Measurements from ENCODE around the gene ADARB1.

GRCh38 chr21:45076245-45076711 is 1.9 kb downstream of the ADARB1 start:
- TF ChIP-seq POLR2A (IDR thresholded peaks at IDR 0.05; ENCODE audit: low read depth, low read length) (no peak), POLR2AphosphoS5 (IDR thresholded peaks at IDR 0.05; ENCODE audit: low read depth, low read length) (no peak)

Data from GM12892 (cell line).